DOHH2 (cell line): ENCODE results near the gene EIF4E2.

ENCODE experiments used
- H3F3A ChIP-seq: fragments of 200-600 bp; sonication (generic), shearing (Covaris generic); 2 replicates; pipeline ENCODE4 v1.6.0; 2016; ENCODE audit warnings: antibody characterized with exemption, mild to moderate bottlenecking; ENCODE audit not compliant: control insufficient read depth, insufficient read depth
- H3K27ac ChIP-seq: fragments of 200-600 bp; sonication (generic); 2 replicates; pipeline ENCODE4 v1.5.1; 2014; ENCODE audit warnings: low read depth, mild to moderate bottlenecking, low read length, moderate library complexity
- H3K27me3 ChIP-seq: fragments of 200-600 bp; sonication (generic); 2 replicates; pipeline ENCODE4 v1.6.1; 2014; ENCODE audit warnings: mild to moderate bottlenecking, low read length, mixed read lengths; ENCODE audit not compliant: control insufficient read depth
- H3K36me3 ChIP-seq: fragments of 200-600 bp; sonication (generic); 2 replicates; pipeline ENCODE4 v1.6.1; 2014; ENCODE audit warnings: mild to moderate bottlenecking, low read length, moderate library complexity, mixed read lengths; ENCODE audit not compliant: control insufficient read depth
- H3K4me1 ChIP-seq: fragments of 200-600 bp; sonication (generic); 2 replicates; pipeline ENCODE4 v1.6.1; 2014; ENCODE audit warnings: mild to moderate bottlenecking, low read length, mixed read lengths; ENCODE audit not compliant: control insufficient read depth
- H3K4me2 ChIP-seq: fragments of 200-600 bp; sonication (generic); 2 replicates; pipeline ENCODE4 v1.6.0; 2014; ENCODE audit warnings: mild to moderate bottlenecking, low read length, moderate library complexity
- H3K4me3 ChIP-seq: fragments of 200-600 bp; sonication (generic); 2 replicates; pipeline ENCODE4 v1.5.1; 2014; ENCODE audit warnings: mild to moderate bottlenecking, low read length, mixed read lengths
- H3K79me2 ChIP-seq: fragments of 200-600 bp; sonication (generic); 2 replicates; pipeline ENCODE4 v1.6.1; 2014; ENCODE audit warnings: mild to moderate bottlenecking, low read length, mixed read lengths; ENCODE audit not compliant: control insufficient read depth
- H3K9me2 ChIP-seq: fragments of 200-600 bp; sonication (generic); replicated peaks from 2 replicates; pipeline ENCODE4 v1.6.1; 2014; ENCODE audit warnings: mild to moderate bottlenecking, low read length, mixed read lengths; ENCODE audit not compliant: control insufficient read depth
- H3K9me3 ChIP-seq: fragments of 200-600 bp; sonication (generic); 2 replicates; pipeline ENCODE4 v1.6.1; 2014; ENCODE audit warnings: antibody characterized with exemption, low read length, mixed read lengths; ENCODE audit not compliant: control insufficient read depth, insufficient read depth
- H4K20me1 ChIP-seq: fragments of 200-600 bp; sonication (generic); 2 replicates; pipeline ENCODE4 v1.6.0; 2014; ENCODE audit warnings: low read depth, mild to moderate bottlenecking, antibody characterized with exemption, low read length, moderate library complexity; ENCODE audit not compliant: control insufficient read depth, insufficient read depth
- CTCF ChIP-seq: fragments of 200-600 bp; sonication (generic); IDR thresholded peaks from one replicate; pipeline ENCODE4 v1.5.1; 2014; ENCODE audit warnings: antibody characterized with exemption, mild to moderate bottlenecking, low read depth, low read length; ENCODE audit not compliant: poor library complexity, severe bottlenecking
- EZH2phosphoT487 ChIP-seq: fragments of 200-600 bp; sonication (generic); IDR thresholded peaks from 2 replicates; pipeline ENCODE4 v1.6.1; 2017; ENCODE audit warnings: borderline replicate concordance, mild to moderate bottlenecking, antibody characterized with exemption, low read length, moderate library complexity, mixed read lengths

The EIF4E2 gene

GRCh38 chr2:232584238-232584637 is 33.7 kb downstream of the EIF4E2 start:
- Histone ChIP-seq H3F3A (no peaks in the 10 kb centered on the region), H3K4me2 (no peak overlapping the region), H3K79me2 (no peaks in the 10 kb centered on the region), H3K36me3 (no peaks in the 10 kb centered on the region), H3K27ac (no peak overlapping the region), H3K4me3 (no peak overlapping the region), H3K27me3 (no peaks in the 10 kb centered on the region), H3K9me2 (no peaks in the 10 kb centered on the region), H3K4me1 (peaks cover 10% of the 10 kb centered on the region), H4K20me1 (no peaks in the 10 kb centered on the region), H3K9me3 (no peaks in the 10 kb centered on the region)
- TF ChIP-seq CTCF, result no peak
- no peak for TF ChIP-seq EZH2phosphoT487

GRCh38 chr2:232586943-232587505 is 36.5 kb downstream of the EIF4E2 start:
- Histone ChIP-seq H3K79me2 (no peaks in the 10 kb centered on the region), H3K4me2 (no peak overlapping the region), H4K20me1 (no peaks in the 10 kb centered on the region), H3F3A (no peaks in the 10 kb centered on the region), H3K27ac (no peak overlapping the region), H3K4me1 (peaks cover under 1% of the 10 kb centered on the region; the same call in 1 of the 2 replicates), H3K27me3 (no peaks in the 10 kb centered on the region), H3K9me2 (no peaks in the 10 kb centered on the region), H3K9me3 (no peaks in the 10 kb centered on the region), H3K36me3 (no peaks in the 10 kb centered on the region), H3K4me3 (no peak overlapping the region)
- no peak for TF ChIP-seq EZH2phosphoT487

- H3K4me1 ChIP-seq, result no peaks in the 10 kb centered on the region
- no peak overlapping the region for H3K27ac ChIP-seq
- no peak overlapping the region for H3K4me2 ChIP-seq
- H3F3A ChIP-seq, result no peaks in the 10 kb centered on the region
- TF ChIP-seq EZH2phosphoT487 (no peak), CTCF (no peak)
- H3K9me3 ChIP-seq, result no peaks in the 10 kb centered on the region
- H3K27me3 ChIP-seq, result no peaks in the 10 kb centered on the region
- no peaks in the 10 kb centered on the region for H3K36me3 ChIP-seq
- H3K79me2 ChIP-seq, result no peaks in the 10 kb centered on the region
- no peak overlapping the region for H3K4me3 ChIP-seq
- H4K20me1 ChIP-seq, result no peaks in the 10 kb centered on the region
- H3K9me2 ChIP-seq, result no peaks in the 10 kb centered on the region
These were observed 37.0 kb downstream of the EIF4E2 start for GRCh38 chr2:232587512-232587911.

GRCh38 chr2:232588031-232588430 is 37.5 kb downstream of the EIF4E2 start:
- H4K20me1 ChIP-seq, result no peaks in the 10 kb centered on the region
- no peaks in the 10 kb centered on the region for H3K9me2 ChIP-seq
- no peak overlapping the region for H3K27ac ChIP-seq
- TF ChIP-seq EZH2phosphoT487, result no peak
- no peak for TF ChIP-seq CTCF
- H3K9me3 ChIP-seq, result no peaks in the 10 kb centered on the region
- H3K36me3 ChIP-seq, result no peaks in the 10 kb centered on the region
- H3K4me1 ChIP-seq, result no peaks in the 10 kb centered on the region
- H3F3A ChIP-seq, result no peaks in the 10 kb centered on the region
- H3K4me2 ChIP-seq, result no peak overlapping the region
- no peaks in the 10 kb centered on the region for H3K27me3 ChIP-seq
- no peaks in the 10 kb centered on the region for H3K79me2 ChIP-seq
- H3K4me3 ChIP-seq, result no peak overlapping the region
